Activated effector memory CD4-positive, alpha-beta T cell treated with Interleukin-2 at 50 U/mL for 16 hours (primary cell): ENCODE measurements around the gene AXDND1.
"Not testable (repeated sequence)": the region's sequence is repeated elsewhere in the genome, so short reads cannot be mapped to it uniquely, and the experiment has no call there.

Experiments
- DNase-seq: peaks from one replicate; pipeline ENCODE4 v3.0.0-alpha.2; 2020

The AXDND1 gene

GRCh38 chr1:179474713-179475112 lies 108.9 kb downstream of the AXDND1 start:
- DNase-seq: no peak

DNA sequence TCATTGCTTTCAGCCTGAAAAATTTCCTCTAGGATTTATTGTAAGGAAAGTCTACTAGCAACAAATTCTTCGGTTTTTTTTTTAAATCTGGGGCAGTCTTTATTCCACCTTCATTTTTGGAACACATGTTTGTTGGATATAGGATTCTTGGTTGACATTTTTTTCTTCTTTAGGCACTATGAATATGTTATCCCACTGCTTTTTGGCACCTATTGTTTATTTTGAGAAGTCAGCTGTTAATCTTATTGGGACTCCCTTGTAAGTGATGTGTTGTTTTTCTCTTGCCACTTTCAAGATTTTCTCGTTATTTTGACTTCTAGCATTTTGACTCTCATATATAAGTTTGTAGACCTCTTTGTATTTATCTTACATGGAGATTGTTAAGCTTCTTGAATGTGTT lies 110.7 kb downstream of the AXDND1 start:
- DNase-seq: no peak

- no peak for DNase-seq
These were observed 112.6 kb downstream of the AXDND1 start for GRCh38 chr1:179478370-179478769.

DNA sequence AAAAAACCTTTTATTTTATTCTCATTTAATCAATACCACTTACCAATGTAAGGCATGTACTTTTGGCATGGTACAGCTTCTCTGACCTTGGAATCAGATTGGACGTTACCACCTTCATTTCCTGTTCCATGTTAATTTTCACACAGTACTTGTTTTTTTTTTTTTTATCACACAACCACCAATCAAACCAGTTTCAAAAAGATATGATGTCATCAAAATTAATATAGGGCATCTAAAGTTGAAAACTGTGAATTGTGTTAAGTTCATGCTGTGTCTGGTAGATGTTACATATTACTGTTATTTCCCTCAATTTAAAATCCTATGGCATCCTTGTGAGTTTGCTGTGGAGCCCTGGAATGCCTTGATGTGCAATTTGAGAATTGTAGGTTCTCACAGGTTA lies 124.8 kb downstream of the AXDND1 start:
- DNase-seq: no peak

DNA sequence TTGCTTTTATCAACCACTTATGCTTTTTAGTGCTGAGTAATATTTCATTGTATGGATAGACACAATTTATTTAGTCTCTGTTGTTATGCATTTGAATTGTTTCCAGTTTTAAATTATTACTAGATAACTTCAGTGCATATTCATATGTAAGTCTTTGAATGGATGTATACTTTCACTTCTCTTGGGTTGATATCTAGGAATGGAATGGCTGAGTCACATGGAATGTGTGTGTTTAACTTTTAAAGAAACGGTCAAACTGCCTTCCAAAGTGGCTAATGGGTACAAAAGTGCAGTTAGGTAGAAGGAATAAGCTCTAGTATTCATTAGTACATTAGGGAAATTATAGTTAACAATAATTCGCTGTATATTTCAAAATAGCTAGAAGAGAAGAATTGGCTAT lies 127.6 kb downstream of the AXDND1 start:
- DNase-seq: no peak

GRCh38 chr1:179506199-179506598 lies 140.4 kb downstream of the AXDND1 start:
- DNase-seq: no peak

DNA sequence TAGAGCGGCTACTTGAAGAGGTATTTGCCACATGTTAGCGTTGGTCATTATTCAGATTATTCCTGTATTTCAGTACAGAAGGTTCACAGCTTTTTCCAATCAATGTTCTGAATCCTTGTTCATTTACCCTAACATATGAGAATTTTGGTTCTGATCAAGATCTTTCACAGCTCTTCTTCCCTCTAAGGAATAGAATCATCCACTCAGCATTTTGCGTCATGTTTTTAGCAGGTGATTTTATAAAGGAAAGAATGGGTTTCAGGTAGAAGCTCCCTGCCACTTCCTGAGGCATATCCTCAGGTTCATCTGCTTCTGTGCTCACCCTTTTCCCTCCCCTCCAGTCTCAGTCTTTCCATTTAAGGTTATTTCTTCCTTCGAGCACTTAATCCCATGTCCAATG lies 143.6 kb downstream of the AXDND1 start:
- DNase-seq: no peak

DNA sequence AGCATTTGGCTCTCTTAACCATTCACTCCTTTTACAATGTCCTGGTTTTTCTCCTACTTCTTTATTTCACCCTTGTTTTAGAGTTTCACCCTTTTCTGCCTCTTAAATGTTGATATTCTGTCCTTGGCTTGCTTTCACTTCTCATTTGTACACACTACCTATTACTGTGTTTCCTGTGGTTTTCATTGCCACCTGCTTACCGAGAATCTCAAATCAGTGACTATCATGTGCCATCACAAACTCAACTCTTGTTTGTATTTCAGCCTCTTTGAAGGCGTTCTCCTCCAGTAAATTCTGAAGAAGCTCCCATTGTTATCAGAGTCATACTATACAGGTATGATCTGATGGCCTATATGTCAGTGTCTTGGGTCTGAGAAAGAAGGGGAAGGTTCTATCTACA lies 144.3 kb downstream of the AXDND1 start:
- DNase-seq: no peak

- DNase-seq: no peak
These were observed 151.4 kb downstream of the AXDND1 start for GRCh38 chr1:179516976-179517705.

DNA sequence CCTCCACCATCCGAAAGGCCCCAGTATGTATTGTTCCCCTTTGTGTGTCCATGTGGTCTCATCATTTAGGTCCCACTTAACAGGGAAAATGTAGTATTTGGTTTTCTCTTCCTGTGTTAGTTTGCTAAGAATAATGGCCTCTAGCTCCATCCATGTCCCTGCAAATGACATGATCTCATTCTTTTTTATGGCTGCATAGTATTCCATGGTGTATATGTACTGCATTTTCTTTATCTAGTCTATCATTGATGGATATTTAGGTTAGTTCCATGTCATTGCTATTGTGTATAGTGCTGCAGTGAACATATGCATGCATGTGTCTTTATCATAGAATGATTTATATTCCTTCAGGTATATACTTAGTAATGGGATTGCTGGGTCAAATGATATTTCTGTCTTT lies 152.8 kb downstream of the AXDND1 start:
- not testable (repeated sequence) for DNase-seq

DNA sequence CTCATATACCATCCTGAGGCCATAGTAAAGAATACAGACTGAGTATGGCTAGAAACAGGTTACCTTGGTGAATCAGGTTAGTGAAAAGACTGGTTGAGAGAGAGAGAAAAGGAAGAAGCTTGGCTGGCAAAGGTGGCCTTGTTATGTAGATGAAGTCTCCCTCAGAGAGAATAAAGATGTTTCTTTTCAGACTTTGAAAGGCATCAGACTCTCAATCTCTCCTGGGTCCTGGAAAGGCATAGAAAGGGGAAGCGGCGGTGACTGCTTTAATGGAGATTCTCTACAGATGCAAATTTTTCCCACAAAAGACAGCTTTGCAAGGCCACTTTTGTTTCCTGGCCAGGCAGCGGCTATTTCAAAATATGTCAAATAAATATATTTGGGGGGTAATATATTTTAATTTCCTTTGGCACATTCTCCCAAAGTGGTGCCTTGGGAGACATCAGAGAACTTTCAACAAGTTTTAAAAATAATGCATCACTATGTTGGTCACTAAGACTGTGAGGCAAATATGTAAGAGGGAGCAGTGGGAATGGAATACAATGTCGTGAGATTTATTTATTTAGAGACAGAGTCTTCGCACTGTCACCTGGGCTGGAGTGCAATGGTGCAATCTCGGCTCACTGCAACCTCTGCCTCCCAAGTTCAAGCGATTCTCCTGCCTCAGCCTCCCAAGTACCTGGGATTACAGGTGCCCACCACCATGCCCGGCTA lies 163.9 kb downstream of the AXDND1 start:
- no peak for DNase-seq

- no peak for DNase-seq
These were observed 164.6 kb downstream of the AXDND1 start for GRCh38 chr1:179530352-179530751.

DNA sequence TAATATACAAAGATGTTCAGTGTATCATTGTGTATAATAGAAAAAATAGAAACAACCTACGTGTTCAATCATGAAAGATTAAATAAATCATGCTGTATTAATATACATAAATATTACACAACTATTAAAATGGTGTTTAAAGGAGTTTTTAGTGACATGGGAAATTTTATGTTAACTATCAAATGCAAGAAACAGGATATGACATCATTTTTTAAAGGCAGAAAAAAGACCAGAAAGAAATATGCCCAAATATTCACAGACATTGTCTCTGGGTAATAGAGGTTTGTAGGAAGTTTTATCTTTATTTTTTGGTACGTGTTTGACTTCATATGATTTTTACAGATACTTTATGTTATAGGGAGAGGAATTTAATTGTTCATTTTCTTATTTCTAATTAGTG lies 176.0 kb downstream of the AXDND1 start:
- DNase-seq: no peak

GRCh38 chr1:179545321-179545720 lies 179.6 kb downstream of the AXDND1 start:
- no peak for DNase-seq

DNA sequence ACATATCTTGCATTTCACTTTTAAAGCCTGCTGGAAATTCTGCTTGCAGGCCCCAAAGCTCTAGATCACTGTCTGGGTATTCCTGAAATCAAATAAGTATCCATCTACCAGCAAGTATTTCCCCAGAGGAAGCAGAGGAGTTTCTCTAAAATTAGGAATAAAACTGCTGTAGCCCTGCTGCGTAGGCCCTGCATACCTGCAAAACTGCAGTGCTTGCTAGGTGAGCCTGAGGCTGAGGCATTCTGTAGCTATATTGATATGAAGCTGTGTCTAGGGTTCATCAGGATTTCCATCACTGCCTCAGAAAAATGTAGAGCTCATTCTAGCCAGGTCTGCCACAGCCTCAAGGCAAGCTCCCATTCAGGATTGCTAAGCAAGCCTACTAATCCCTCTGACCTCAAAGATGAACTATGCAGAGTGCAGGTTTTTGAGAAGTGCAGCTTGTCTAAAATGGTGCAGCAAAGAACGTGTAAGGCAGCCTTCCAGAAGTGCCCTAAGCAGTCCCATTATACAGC lies 181.3 kb downstream of the AXDND1 start:
- DNase-seq: no peak

DNA sequence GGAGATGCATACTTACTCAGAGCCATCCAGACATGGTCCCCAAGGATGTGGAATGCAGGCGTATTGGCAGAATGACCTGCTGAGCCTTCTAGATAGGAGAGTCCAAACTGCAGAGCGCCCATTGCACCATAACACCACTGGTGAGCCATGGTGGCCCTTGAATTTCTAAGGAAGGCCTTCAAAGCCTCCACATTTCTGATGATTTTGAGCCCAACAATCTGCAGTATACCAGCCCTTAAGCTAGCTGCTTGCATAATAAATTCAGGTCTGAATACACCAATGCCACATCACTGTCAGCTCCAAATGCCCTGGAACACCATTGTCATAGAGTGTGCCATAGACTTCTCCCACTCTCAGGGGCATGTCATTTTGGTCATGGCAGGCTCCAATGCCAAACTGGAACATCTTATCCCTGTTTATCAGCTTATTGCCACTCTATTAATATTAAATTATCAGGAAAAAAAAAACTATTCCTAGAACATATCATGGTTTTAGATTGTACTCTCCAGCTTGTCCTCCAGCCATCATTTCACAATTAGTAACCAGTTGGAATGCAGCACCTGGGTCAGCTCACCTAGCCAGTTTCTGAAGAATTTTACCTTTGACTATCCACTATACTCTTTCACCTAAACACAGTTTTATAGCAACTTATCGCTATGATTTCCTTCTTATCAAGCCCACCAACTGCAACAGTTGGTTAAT lies 183.0 kb downstream of the AXDND1 start:
- DNase-seq: no peak

DNA sequence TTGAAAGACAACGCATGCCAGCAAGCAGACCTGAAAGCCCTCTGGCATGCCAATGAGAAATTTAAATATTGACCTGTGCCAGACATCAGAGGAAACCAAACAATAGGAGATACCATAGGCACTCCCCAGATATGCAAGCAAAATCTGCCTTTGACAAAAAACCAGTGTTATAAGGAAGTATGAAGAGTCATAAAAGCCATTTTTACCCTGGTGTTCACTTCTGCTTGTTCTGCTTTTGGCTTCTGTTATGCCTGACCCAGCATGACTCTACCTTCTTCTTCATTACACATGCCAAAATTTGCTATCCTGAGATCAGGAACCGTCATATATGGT lies 183.6 kb downstream of the AXDND1 start:
- DNase-seq: no peak

- no peak for DNase-seq
These were observed 185.2 kb downstream of the AXDND1 start for GRCh38 chr1:179550746-179551682.

- DNase-seq: no peak
These were observed 188.7 kb downstream of the AXDND1 start for GRCh38 chr1:179554427-179554826.

GRCh38 chr1:179558078-179558477 lies 192.3 kb downstream of the AXDND1 start:
- no peak for DNase-seq

DNA sequence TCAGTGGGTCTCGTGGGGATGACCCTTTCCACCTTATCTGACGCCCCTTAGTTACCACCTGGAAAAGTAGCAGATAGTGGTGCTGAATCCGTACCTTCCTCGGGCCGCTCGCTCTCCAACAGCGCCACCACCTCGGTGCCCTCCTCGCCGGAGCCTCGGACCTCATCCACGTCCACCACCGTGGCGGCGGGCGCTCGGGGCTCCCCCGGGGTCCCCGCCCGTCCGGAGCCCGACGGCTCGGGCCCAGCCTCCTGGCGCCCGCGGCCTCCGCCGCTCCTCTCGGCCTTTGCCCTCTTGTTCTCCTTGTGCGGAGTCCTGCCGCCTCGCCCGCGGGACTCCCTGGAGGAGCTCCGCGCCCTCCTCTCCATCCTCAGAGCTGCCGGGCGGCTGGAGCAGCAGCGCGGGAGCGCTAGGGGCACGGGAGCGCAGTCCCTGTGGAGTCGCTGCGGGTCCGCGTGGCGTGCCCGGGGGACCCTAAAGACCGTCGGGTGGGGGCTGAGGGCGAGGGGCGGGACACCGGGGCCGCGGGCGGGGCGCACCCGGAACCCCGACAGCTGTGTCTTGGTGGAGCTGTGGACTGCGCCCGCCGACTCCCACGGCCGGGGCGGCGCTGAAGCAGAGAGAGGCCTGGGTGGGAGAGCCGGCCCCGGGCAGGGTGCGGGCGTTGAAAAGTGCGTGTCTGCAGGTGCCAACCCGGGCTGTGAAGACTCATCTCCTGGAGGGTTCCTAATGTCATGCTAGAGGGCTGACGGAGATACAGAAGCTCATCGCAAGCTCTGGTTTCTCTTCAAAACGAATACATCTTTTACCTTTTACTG lies 209.9 kb downstream of the AXDND1 start, which contains the start of gene NPHS2:
NPHS2 (minus strand) TSS at position 452 of the 818 bp plus-strand sequence; CDS start at position 368, 84 bp downstream.
- DNase-seq: no peak

DNA sequence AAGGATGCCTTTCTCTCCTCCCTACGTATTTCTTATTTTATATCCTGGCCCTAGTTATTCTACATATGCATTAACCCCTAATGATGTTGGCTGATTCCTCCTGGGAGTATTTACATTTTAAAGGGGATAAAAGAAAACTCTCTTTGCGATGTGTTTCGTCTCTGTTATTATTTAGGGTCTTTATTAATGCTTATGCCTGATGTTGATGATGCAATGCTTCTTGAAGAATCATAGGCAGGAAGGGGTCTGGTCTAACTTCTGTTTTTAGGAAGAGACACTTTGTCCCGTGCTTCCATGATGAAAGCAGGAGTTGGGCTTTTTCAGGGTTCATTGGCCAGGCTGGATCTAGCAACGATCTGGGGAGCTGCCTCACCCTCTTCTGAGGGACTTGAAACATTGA lies 210.7 kb downstream of the AXDND1 start:
- DNase-seq: no peak
